ENCODE results near the gene NDUFAF7.

The NDUFAF7 gene

GRCh38 chr2:37228788-37229187, 2.7 kb upstream of the NDUFAF7 start:
- Histone ChIP-seq H3K27me3 (ENCODE audit: insufficient read depth, low read length, poor library complexity, severe bottlenecking) (no peaks in the 10 kb centered on the region), H3K79me2 (ENCODE audit: insufficient read depth, low read length) (peaks cover 88% of the 10 kb centered on the region), H3K9ac (ENCODE audit: low read depth, low read length, poor library complexity, severe bottlenecking) (peak overlapping the region; percentile 87), H2AFZ (ENCODE audit: low read length) (no peak overlapping the region), H3F3A (ENCODE audit: low read depth) (no peaks in the 10 kb centered on the region), H3K9me2 (replicated peaks; ENCODE audit: low read depth, low read length) (no peaks in the 10 kb centered on the region), H3K4me3 (ENCODE audit: low read length, poor library complexity, severe bottlenecking) (peak overlapping the region; percentile 87), H3K36me3 (ENCODE audit: insufficient read depth, low read length) (peaks cover 17% of the 10 kb centered on the region; the same call in 1 of the 2 replicates), H3K4me2 (ENCODE audit: low read depth, low read length, poor library complexity, severe bottlenecking) (peak overlapping the region; percentile 84), H3K9me3 (ENCODE audit: insufficient read depth, low read depth, low read length) (no peaks in the 10 kb centered on the region), H4K20me1 (ENCODE audit: insufficient read depth, low read length, poor library complexity, severe bottlenecking) (peaks cover 65% of the 10 kb centered on the region), H3K4me1 (ENCODE audit: insufficient read depth, low read length, poor library complexity, severe bottlenecking) (peaks cover 64% of the 10 kb centered on the region)
- TF ChIP-seq CTCF (conservative IDR thresholded peaks at IDR 0.05; ENCODE audit: low read length) (no peak), EZH2phosphoT487 (IDR thresholded peaks at IDR 0.05; ENCODE audit: borderline replicate concordance) (no peak)

GRCh38 chr2:37230581-37230980, 877 bp upstream of the NDUFAF7 start:
- TF ChIP-seq CTCF (conservative IDR thresholded peaks at IDR 0.05; ENCODE audit: low read length) (no peak), EZH2phosphoT487 (IDR thresholded peaks at IDR 0.05; ENCODE audit: borderline replicate concordance) (no peak)
- Histone ChIP-seq H3K9ac (ENCODE audit: low read depth, low read length, poor library complexity, severe bottlenecking) (peak overlapping the region; percentile 87), H3F3A (ENCODE audit: low read depth) (no peaks in the 10 kb centered on the region), H2AFZ (ENCODE audit: low read length) (peak overlapping the region; percentile 99; the same call in 1 of the 2 replicates), H3K27me3 (ENCODE audit: insufficient read depth, low read length, poor library complexity, severe bottlenecking) (no peaks in the 10 kb centered on the region), H3K4me3 (ENCODE audit: low read length, poor library complexity, severe bottlenecking) (peak overlapping the region; percentile 87), H3K9me3 (ENCODE audit: insufficient read depth, low read depth, low read length) (no peaks in the 10 kb centered on the region), H3K4me2 (ENCODE audit: low read depth, low read length, poor library complexity, severe bottlenecking) (peak overlapping the region; percentile 84), H3K79me2 (ENCODE audit: insufficient read depth, low read length) (peaks cover 92% of the 10 kb centered on the region), H3K36me3 (ENCODE audit: insufficient read depth, low read length) (peaks cover 17% of the 10 kb centered on the region; the same call in 1 of the 2 replicates), H3K4me1 (ENCODE audit: insufficient read depth, low read length, poor library complexity, severe bottlenecking) (peaks cover 61% of the 10 kb centered on the region), H3K9me2 (replicated peaks; ENCODE audit: low read depth, low read length) (no peaks in the 10 kb centered on the region), H4K20me1 (ENCODE audit: insufficient read depth, low read length, poor library complexity, severe bottlenecking) (peaks cover 51% of the 10 kb centered on the region)

- TF ChIP-seq CTCF (conservative IDR thresholded peaks at IDR 0.05; ENCODE audit: low read length): no peak
- TF ChIP-seq EZH2phosphoT487 (IDR thresholded peaks at IDR 0.05; ENCODE audit: borderline replicate concordance): no peak
- Histone ChIP-seq H3K9ac (ENCODE audit: low read depth, low read length, poor library complexity, severe bottlenecking) (peak overlapping the region; percentile 87), H3F3A (ENCODE audit: low read depth) (no peaks in the 10 kb centered on the region), H3K4me2 (ENCODE audit: low read depth, low read length, poor library complexity, severe bottlenecking) (peak overlapping the region; percentile 84), H4K20me1 (ENCODE audit: insufficient read depth, low read length, poor library complexity, severe bottlenecking) (peaks cover 39% of the 10 kb centered on the region), H2AFZ (ENCODE audit: low read length) (peak overlapping the region; percentile 99), H3K9me3 (ENCODE audit: insufficient read depth, low read depth, low read length) (no peaks in the 10 kb centered on the region), H3K27me3 (ENCODE audit: insufficient read depth, low read length, poor library complexity, severe bottlenecking) (no peaks in the 10 kb centered on the region), H3K9me2 (replicated peaks; ENCODE audit: low read depth, low read length) (no peaks in the 10 kb centered on the region), H3K4me3 (ENCODE audit: low read length, poor library complexity, severe bottlenecking) (peak overlapping the region; percentile 87), H3K79me2 (ENCODE audit: insufficient read depth, low read length) (peaks cover 79% of the 10 kb centered on the region), H3K4me1 (ENCODE audit: insufficient read depth, low read length, poor library complexity, severe bottlenecking) (peaks cover 53% of the 10 kb centered on the region), H3K36me3 (ENCODE audit: insufficient read depth, low read length) (peaks cover 12% of the 10 kb centered on the region; the same call in 1 of the 2 replicates)
Measured at GRCh38 chr2:37232131-37232933, 874 bp downstream of the NDUFAF7 start.
